Stimulated activated CD8-positive, alpha-beta memory T cell treated with anti-CD3 and anti-CD28 coated beads, Interleukin-2, amount 100 ng/mL, for 1 hour (primary cell): ENCODE results near the gene ITIH2.
"Not testable (repeated sequence)": the region's sequence is repeated elsewhere in the genome, so short reads cannot be mapped to it uniquely, and the experiment has no call there.

Experiments used
- DNase-seq, 2 donors: peaks; one replicate each; pipeline ENCODE4 v3.0.0-alpha.2; 2020; ENCODE audit warnings: low read depth in 2 of 2

ITIH2 gene

GRCh38 chr10:7693194-7693593 is 9.9 kb upstream of the ITIH2 start:
- not testable (repeated sequence) for DNase-seq

GRCh38 chr10:7696545-7696944 is 6.6 kb upstream of the ITIH2 start:
- DNase-seq, result no peak

- no peak for DNase-seq
Observed at GRCh38 chr10:7697426-7697825, 5.7 kb upstream of the ITIH2 start.

DNA sequence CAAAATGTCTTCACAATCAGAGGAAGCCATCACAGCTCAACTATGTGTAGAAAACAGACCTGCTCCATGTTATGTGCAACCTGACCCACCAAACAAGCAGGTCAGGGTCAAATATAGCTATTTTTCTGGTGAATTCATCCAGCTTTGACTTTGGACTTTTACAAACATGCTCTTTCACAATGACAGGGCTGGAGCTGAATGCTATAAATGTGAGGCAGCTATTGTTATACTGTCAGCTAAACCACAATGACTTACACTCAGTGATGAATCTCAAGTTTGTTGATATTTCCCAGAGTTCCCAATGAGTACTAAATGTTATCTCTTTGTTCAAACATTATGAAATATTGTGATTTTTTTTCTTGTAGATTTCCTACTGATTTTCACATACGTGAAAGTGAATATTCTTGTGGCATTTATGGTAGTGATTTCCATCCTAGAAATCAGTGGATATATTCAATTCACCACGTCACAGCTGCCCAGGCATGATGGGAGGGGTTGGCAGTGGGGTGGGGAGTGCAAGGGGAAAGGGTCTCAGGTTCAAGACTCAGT is 2.5 kb upstream of the ITIH2 start:
- DNase-seq, result no peak

DNA sequence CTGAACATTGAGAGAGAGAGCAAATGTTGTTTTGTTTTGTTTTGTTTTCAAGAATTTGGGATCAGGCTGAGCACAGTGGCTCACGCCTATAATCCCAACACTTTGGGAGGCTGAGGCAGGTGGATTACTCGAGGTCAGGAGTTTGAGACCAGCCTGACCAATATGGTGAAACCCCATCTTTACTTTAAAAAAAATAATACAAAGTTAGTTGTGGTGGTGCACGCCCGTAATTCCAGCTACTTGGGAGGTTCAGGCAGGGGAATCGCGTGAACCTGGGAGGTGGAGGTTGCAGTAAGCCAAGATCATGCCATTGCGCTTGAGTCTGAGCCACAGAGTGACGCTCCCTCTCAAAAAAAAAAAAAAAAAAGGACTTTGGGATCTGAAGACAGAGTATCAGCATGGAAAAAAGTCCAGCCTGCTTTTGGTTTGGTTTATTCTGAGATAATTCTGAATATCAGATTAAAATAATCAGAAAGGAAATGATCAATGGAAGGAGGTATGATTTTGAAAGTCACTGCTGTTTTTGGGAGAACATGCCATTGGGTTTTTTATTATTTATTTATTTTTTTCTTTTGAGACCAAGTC is 1.9 kb upstream of the ITIH2 start:
- DNase-seq, result no peak

GRCh38 chr10:7702288-7702812 is 766 bp upstream of the ITIH2 start:
- no peak for DNase-seq

GRCh38 chr10:7704071-7705016 is 1.2 kb downstream of the ITIH2 start:
- DNase-seq, result no peak

DNA sequence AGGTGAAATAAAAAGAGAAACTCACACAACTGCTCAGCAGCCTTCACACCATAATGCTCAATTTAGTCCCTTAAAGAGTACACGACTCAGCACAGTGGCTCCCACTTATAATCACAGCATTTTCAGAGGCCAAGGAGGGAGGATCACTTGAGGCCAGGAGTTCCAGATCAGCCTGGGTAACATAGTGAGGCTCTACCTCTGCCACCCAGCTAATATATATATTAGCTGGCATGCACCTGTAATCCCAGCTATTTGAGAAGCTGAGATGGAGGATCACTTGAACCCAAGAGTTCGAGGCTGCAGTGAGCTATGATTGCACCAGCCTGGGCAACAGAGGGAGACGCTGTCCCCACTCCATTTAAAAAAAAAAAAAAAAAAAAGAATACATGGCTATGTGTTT is 2.2 kb downstream of the ITIH2 start:
- DNase-seq, result no peak

DNA sequence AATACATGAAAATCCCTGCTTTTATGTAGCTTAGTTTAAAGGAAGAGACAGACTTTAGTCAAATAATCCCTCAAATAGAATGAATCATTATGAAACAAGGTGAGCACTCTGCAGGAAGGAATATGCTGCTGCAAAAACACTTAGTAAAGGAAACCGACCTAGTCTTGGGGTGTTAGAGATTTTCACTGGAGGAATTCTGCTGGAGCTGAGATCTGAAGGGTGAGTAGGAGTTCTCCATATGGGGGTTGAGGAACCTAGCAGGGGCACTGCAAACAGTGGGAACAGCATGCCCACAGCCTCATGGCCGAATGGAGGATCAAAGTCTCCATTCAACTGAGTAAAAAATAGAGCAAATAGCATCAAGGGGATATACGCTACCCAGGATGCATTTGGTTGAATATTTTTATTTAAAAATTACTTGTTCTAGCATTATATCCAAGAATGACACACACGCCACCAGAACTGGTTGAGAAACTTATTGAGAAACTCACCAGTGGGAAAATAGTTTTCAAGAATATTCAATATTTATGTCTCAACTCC is 3.5 kb downstream of the ITIH2 start:
- DNase-seq, result no peak

GRCh38 chr10:7707102-7707501 is 4.0 kb downstream of the ITIH2 start:
- no peak for DNase-seq

DNA sequence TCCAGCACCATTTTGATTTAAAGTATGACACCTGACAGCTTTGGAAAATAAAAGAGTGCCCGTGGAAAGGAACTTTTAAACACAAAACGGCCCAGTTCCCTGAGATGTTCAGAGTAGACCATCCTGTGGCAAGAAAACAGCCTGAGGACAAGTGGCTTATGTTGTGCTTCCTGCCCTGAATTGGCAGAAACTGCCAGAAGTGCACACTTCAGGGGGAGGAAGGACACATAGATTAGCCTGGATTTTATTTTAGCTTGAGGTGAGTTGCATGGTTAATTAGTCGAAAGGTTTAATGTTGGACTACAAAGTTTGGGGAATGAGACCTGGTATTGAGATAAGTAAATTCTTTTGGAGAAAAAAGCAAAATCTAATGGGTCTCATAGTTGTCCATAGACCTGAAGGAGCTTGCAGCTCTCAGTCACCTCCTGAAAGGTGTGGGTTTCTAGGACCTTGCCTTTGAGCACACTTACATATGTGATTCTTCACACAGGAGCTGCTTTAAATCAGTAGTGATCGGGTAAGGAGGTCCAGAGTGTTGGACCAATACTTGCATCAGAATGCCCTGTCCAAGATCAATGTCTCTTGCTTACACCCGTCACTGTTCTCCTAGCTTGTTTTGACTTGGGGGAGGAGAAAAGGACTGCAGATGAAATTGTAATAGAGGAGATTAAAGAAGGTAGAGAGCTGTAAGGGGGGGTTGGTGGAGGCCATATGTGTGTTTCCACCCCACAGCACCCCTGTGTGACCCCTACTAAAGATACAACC is 4.9 kb downstream of the ITIH2 start:
- DNase-seq, result no peak

DNA sequence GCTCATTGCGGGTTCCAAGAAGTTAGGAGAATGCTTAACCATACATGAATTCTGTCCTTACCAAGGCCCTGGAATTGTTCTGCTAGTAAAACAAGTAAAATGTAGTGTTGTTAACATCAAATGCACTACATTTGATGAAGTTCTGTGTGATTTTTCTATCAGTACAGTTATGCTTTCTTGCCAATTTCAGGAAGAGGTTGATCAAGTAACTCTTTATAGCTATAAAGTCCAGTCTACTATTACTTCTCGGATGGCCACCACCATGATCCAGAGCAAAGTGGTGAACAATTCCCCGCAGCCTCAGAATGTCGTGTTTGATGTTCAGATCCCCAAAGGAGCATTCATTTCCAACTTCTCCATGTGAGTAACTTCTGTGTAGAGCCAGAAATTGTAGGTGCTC is 5.7 kb downstream of the ITIH2 start:
- DNase-seq, result no peak

DNA sequence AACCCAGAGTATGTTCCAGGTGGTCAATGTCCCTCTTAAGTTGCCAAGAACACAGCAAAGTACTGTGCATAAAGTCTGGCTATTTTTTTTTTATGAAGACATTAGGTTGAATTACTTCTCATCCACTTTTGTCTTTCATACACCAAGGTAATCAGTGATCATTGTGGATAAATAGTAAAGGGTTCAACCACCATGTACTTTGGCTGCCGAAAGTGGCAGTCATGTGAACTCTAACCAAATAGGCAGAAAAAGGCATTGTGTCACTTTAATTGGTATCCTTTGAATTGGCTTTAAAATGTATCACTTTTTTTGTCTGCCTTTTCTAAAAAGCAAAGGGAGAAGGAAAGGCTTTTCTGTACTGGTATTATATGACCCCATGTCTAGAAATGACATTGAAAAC is 7.3 kb downstream of the ITIH2 start:
- DNase-seq, result no peak

DNA sequence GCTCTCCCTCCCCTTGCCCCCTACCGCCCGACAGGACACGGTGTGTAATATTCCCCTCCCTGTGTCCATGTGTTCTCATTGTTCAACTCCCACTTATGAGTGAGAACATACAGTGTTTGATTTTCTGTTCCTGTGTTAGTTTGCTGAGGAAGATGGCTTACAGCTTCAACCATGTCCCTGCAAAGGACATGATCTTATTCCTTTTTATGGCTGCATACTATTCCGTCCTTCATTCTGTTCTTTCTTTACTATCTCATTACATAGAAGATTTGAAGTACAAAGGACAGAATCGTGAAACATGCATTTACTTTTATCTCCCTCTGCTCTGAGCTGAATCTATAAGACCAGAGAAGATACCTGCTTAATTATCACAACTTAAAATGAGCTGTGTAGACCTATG is 8.0 kb downstream of the ITIH2 start:
- not testable (repeated sequence) for DNase-seq

DNA sequence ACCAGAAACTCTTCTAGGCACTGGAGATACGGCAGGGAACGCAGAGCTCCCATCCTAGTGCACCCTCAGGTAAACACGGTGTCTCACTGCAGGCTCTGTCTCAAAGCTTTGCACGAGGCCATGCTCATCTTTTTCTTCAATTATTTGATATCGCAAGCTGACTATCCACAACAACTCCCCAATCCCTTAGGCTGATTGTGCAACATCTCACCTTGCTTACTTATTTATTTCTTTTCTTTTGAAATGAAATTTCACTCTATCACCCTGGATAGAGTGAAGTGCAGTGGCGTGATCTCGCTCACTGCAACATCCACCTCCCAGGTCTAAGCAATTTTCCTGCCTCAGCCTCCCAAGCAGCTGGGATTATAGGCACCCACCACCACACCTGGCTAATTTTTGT is 12.4 kb downstream of the ITIH2 start:
- DNase-seq, result no peak

DNA sequence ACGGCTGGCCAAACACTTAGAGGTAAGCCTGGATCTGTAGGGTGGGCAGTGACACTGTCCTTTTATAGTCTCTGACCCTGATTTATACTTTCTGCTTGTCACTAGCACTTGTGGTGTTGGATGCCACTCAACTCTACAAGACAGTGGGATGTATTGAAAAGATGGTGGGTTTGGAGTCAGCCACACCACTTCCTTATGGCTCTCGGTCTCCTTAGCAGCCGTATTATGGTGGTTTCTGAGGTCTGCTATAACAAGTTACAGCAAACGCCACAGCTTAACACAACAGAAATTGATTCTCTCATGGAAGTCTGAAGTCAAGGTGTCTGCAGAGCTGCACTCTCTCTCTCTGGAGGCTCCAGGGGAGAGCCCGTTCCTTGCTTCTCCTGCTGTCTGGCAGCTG is 14.7 kb downstream of the ITIH2 start:
- no peak for DNase-seq

GRCh38 chr10:7718685-7719084 is 15.6 kb downstream of the ITIH2 start:
- no peak for DNase-seq

DNA sequence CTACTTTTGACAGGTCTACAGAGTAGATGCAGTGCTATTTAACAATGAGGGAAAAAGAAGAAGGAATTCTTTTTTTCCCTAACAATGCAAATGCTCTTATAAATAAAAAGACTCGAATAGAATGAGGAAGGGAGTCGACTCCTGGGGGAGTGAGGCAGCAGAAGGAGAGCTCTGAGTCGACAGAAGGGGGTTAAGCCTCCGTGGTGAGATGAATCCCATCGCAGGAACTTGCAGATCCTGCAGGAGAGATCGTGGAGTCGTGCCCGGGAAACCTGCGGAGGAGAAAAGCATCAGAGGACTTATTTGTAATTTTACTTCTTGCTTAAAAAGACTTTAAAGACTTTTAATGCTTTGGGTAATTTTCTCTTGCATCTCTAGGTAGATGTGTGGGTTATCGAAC is 17.4 kb downstream of the ITIH2 start:
- no peak for DNase-seq

DNA sequence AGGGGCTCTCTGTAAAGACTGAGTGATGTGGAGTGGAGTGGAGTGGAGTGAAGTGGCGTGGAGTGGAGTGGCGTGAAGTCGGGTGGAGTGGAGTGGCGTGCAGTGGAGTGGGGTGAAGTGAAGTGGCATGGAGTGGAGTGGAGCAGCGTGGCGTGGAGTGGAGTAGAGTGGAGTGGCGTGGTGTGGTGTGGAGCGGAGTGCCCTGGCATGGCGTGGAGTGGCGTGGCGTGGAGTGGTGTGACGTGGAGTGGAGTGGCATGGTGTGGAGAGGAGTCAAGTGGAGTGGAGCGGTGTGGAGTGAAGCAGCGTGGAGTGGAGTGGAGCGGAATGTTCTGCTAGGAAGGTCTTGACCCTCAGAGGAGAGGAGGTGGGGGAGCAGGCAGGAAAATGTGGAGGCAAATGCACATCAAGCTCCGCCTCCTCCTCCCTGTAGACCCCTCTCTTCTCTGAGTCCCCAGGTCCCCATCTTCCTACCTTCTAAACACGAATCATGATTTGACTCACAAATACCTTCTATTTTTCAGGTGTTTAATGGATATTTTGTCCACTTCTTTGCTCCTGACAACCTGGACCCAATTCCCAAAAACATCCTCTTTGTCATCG is 19.9 kb downstream of the ITIH2 start:
- no peak for DNase-seq

DNA sequence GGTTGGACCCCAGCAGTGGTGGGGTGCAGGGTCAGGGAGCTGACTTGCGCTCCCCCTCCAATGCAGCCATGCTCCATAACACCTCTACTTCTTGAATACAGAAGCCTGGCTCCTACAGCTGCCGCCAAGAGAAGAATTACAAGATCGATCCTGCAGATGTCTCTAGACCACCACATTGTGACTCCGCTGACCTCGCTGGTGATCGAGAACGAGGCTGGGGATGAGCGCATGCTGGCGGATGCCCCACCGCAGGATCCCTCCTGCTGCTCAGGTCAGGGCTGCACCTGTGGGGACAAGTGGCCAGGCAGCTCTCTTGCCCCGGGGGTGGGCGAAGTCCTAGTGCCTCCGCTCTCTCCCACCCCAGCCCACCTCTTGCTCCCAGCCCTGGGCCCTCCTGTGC is 31.7 kb downstream of the ITIH2 start:
- no peak for DNase-seq
